NCI-H1694 treated with DMSO at 0.1 percent for 48 hours (cell line): ENCODE results near the gene PRELID1.
A peak's percentile ranks its signal among the peaks of the same experiment; 100 is the strongest.
"Not testable (repeated sequence)": the region's sequence is repeated elsewhere in the genome, so short reads cannot be mapped to it uniquely, and the experiment has no call there.

Source experiments
- DNase-seq: peaks from one replicate; lab custom pipeline; 2025; lab: John Stamatoyannopoulos, UW

Gene PRELID1

GRCh38 chr5:177336603-177337494 lies 33.2 kb downstream of the PRELID1 start:
- DNase-seq: no peak

GRCh38 chr5:177338251-177339106 lies 34.9 kb downstream of the PRELID1 start:
- DNase-seq: no peak

- DNase-seq: no peak
Observed at GRCh38 chr5:177339107-177339638, 35.6 kb downstream of the PRELID1 start.

- DNase-seq: not testable (repeated sequence)
Observed at GRCh38 chr5:177343000-177343399, 39.4 kb downstream of the PRELID1 start.

- no peak for DNase-seq
Observed at GRCh38 chr5:177343777-177344176, 40.2 kb downstream of the PRELID1 start.

GRCh38 chr5:177344891-177345290 lies 41.3 kb downstream of the PRELID1 start:
- DNase-seq: no peak

GRCh38 chr5:177346820-177347219 lies 43.2 kb downstream of the PRELID1 start:
- DNase-seq: no peak

GRCh38 chr5:177347699-177348098 lies 44.1 kb downstream of the PRELID1 start:
- no peak for DNase-seq

- DNase-seq: no peak
Observed at GRCh38 chr5:177349362-177349647, 45.7 kb downstream of the PRELID1 start.

- DNase-seq: no peak
Observed at GRCh38 chr5:177349762-177350161, 46.2 kb downstream of the PRELID1 start.

- no peak for DNase-seq
Observed at GRCh38 chr5:177350776-177351391, 47.3 kb downstream of the PRELID1 start.

GRCh38 chr5:177351392-177352329 lies 48.1 kb downstream of the PRELID1 start, which contains the start of gene LMAN2:
LMAN2 (minus strand) TSS chr5:177351668; CDS start chr5:177351647, 21 bp downstream.
- DNase-seq: peak; percentile 81

- no peak for DNase-seq
Observed at GRCh38 chr5:177353093-177353492, 49.5 kb downstream of the PRELID1 start.

GRCh38 chr5:177354256-177354655 lies 50.7 kb downstream of the PRELID1 start:
- no peak for DNase-seq

- DNase-seq: no peak
Observed at GRCh38 chr5:177354711-177355110, 51.1 kb downstream of the PRELID1 start.

- no peak for DNase-seq
Observed at GRCh38 chr5:177355162-177355867, 51.7 kb downstream of the PRELID1 start.

- no peak for DNase-seq
Observed at GRCh38 chr5:177355868-177356168, 52.2 kb downstream of the PRELID1 start.
